Skin epidermis (tissue), 12 donors: ENCODE data around the gene KPNA3.
"Not testable (repeated sequence)": the region's sequence is repeated elsewhere in the genome, so short reads cannot be mapped to it uniquely, and the experiment has no call there.

Experiments
- H3K27ac ChIP-seq, 21 experiments: fragments of 200-600 bp; sonication (generic) in 11 of 21; one replicate each; pipeline ENCODE4 v1.5.0; 2020; ENCODE audit warnings: mild to moderate bottlenecking in 3 of 21, inconsistent platforms in 2 of 21, moderate library complexity in 2 of 21
- H3K4me3 ChIP-seq, 7 experiments: fragments of 200-600 bp; sonication (generic) in 2 of 7; one replicate each; pipeline ENCODE4 v1.5.0; 2020; ENCODE audit warnings: inconsistent platforms in 2 of 7, mild to moderate bottlenecking in 2 of 7, moderate library complexity in 1 of 7

Gene KPNA3, protein sequence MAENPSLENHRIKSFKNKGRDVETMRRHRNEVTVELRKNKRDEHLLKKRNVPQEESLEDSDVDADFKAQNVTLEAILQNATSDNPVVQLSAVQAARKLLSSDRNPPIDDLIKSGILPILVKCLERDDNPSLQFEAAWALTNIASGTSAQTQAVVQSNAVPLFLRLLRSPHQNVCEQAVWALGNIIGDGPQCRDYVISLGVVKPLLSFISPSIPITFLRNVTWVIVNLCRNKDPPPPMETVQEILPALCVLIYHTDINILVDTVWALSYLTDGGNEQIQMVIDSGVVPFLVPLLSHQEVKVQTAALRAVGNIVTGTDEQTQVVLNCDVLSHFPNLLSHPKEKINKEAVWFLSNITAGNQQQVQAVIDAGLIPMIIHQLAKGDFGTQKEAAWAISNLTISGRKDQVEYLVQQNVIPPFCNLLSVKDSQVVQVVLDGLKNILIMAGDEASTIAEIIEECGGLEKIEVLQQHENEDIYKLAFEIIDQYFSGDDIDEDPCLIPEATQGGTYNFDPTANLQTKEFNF

DNA sequence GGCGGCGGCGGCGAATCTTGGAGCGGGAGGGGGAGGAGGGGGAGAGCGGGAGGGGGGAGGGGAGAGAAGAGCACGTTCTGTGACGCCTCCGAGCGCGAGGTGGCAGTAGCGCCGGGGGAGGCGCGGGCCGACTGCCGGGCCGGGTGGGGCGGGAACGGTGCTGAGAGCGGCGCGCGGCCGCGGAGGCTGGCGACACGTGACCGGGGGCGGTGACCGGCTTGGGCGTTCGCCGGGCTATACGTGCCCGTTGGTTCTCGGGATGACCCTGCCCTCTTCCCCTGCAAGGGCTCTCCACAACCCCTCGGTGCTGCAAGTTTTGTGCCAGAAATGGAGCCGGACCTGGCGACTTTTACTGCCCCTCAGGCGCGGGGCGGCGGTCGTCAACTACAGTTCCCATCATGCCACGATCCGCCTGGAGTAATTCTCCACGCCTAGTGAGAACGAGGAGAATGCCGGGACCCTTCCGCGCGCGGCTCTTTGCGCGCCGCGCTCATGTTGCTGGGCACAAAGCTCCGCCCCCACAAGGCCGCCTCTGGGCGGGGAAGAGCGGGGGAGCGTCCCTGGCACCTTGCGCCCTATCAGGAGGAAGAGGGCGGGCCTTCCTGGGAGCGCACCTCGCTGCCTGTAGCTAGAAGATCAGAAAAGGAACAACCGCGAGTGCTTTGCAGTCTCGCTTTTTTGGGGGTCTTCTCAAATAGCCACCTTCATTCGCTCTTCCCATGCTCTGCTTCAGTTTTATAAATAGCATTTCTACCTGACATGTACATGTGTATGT, at the start of gene KPNA3:
Gene KPNA3 (minus strand): TSS at position 133 of the 775 bp plus-strand sequence. CDS start 176 bp downstream, outside the sequence.
- Histone ChIP-seq H3K4me3 (peak within 1 kb of the TSS; percentile 58 to 98 (median 82)), H3K27ac (peak within 1 kb of the TSS; percentile 68 to 98 (median 93))

DNA sequence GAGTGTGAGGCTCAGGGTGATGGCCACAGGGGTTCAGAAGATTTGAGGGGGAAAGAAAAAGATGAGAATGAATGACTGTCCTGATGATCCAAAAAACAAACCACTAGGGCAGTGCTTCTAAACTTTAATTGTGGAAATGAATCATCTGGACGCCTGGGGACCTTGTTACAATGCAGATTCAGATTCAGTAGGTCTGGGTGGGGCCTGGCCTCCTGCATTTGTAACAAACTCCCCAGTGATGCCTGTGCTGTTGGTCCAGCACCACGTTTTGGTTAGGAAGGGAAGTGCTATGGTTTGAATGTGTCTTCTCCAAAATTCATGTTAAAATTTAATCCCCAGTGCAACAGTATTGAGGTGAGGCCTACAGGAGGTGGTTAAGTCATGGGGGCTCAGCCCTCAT, 49.5 kb upstream of the KPNA3 start:
- H3K27ac ChIP-seq = no peak overlapping the region
- H3K4me3 ChIP-seq = no peak overlapping the region

DNA sequence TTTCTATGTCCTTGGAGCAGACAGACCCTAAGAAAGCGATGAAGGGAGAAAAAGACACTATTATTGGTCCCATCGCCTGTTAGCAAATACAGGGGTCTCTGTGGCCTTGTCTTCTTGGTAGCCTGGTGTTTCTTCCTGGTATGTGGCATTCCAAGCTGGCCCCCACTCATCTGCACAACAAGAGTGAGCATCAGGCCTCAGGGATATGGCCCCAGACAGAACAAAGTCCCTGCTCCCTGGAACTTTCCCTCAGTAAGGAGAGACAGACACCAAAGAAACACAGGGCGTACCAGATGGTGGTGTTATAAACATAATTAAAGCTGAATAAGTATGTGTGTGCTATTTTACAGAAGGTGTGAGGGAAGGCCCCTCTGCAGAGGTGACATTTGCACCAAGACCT, 48.2 kb upstream of the KPNA3 start:
- no peak overlapping the region for H3K4me3 ChIP-seq
- H3K27ac ChIP-seq = no peak overlapping the region

DNA sequence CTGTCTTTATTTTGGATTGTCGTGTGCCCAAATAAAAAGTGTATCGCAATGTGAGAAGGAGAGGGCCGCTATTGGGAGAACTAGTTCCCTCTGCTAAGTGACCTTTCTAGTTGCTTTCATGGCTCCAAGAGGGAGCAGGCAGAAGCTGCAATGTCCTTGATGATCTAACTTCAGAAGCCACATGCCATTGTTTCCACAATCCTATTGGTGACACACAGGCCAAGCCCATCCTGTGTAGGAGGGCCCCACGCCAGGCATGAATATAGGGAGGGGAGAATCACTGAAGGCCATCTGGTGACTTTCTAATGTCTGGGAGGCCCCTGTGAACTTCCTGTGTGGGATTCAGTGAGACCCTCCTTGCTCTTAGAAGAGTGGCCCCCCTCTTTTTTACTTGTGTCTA, 47.8 kb upstream of the KPNA3 start:
- no peak overlapping the region for H3K4me3 ChIP-seq
- H3K27ac ChIP-seq = no peak overlapping the region

DNA sequence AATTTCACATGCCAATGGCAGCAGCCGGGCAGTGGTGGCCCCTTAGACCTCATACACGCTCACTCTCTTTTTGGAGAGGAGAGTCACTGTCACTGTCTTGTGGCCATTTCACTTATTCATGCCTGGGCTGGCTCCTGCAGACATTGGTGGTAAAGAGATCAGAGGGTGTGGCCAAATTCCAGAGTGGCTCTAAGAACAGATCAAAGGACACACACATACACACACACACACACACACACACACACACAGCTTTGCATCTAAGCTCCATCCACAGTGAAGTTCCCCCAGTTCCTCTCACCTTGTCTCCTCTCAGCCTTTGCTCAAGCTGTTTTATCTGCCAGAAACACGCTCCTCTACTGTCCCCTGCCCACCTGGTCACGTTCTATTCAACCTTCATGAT, 46.5 kb upstream of the KPNA3 start:
- Histone ChIP-seq H3K27ac (no peak overlapping the region), H3K4me3 (no peak overlapping the region)

DNA sequence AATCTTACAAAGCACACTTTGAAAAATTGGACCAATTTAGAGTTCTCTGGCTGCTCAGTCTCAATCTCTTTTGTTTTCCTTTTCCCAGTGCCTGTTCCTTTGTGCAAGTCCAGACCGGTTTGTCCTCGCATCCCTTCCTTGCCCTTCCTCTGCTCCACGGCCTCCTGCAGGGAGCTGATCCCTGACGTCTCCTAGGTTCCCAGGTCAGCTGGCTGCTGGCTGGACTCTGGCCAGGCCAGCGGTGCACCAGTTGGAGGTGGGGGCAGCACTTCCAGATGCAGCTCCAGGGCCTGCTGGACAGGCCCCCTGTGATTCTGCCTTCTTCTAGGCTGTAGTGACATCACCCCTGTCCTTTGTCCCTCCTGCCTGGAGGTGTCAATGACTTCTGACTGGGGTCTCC, 44.0 kb upstream of the KPNA3 start:
- no peak overlapping the region for H3K27ac ChIP-seq
- no peak overlapping the region for H3K4me3 ChIP-seq

DNA sequence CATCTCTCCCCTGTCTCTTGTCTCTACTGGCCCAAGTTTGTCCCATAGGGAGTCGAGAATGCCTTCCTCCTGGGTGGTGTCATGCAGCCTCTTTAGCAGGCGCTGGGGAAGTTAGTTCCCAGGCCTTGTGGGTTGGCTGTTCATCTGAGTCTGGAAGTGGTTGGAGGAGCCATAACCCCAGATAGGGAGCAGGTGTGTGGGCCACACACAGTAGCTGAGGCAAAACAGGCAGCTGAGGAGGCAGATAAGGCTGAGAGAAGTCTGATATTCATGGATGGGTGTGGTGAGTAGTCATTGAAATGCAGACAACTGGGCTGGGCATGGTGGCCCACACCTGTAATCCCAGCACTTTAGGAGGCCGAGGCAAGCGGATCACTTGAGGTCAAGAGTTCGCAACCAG, 40.9 kb upstream of the KPNA3 start:
- Histone ChIP-seq H3K27ac (no peak overlapping the region), H3K4me3 (no peak overlapping the region)

DNA sequence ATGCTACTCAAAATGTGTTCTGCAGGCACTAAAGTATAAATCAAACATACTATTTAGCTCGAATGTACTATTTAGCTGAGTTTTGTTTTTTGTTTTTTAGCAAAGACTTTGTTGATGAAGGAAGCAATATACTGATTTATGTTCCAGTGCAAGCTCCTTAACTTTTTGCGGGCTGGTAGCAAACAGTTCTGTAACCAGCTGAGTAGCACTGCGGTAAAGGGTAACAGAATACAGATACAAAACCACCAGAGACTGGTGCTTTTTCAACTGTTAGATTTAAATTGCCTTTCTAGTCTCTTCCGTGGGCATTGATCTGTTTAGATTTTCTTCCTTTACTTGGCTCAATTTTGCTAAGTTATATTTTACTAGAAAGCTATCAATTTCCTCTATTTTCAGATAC, 39.0 kb upstream of the KPNA3 start:
- H3K27ac ChIP-seq = no peak overlapping the region

DNA sequence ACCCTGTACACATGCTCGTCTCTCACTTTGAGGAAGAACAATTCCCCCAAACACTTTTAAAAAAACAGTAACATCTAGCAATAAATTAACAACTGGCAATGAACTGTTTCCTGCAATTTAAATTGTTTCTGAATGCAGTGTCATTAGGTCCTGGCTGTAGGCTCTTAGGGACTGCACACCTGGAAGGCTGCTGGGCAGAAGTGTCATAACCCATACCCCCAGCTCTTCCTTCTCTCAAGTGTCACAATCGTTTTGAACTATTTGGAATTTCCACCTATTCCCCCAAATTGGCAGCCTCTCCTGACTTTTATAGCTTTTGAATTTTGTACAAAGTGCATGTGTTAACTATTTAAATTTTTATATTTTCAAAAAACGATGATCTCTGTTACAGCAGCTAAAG, 38.2 kb upstream of the KPNA3 start:
- Histone ChIP-seq H3K27ac (no peak overlapping the region), H3K4me3 (no peak overlapping the region)

More for the DNA sequence above, 39.0 kb upstream of the KPNA3 start:
- H3K4me3 ChIP-seq = no peak overlapping the region

DNA sequence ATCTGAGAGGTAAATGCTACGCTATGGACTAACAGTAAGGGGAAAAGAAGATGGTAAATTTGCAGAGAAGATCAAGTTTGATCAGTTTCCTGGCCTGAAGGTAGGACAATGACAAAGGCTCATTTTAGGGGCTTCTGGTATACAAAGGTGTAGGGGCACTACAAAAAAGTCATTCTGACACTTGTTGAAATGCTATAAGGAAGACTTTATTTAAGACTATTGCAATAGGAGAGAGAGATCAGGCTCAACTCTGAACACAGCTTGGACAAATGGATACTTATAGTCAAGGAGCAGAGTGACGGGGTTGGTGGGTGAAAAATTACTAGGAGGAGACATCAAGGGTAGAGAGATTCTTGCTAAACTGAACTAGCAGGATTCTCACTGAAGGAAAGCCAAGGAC, 37.2 kb upstream of the KPNA3 start:
- no peak overlapping the region for H3K4me3 ChIP-seq
- H3K27ac ChIP-seq = no peak overlapping the region

DNA sequence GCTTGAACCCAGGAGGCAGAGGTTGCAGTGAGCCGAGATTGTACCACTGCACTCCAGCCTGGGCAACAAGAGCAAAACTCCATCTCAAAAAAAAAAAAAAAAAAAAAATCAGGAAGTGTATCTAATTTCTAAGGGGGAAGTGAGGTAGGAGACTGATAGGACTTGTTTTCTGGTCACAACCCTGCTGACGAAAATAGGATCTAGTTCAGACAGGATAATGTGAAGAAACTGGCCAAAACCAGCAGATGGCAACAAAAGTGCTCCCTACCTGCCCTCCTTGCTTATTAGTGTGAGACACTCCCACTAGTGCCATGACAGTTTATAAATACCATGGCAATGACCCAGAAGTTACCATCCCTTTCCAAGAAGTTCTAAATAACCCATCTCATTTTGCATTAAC, 36.0 kb upstream of the KPNA3 start:
- H3K4me3 ChIP-seq = no peak overlapping the region
- no peak overlapping the region for H3K27ac ChIP-seq

DNA sequence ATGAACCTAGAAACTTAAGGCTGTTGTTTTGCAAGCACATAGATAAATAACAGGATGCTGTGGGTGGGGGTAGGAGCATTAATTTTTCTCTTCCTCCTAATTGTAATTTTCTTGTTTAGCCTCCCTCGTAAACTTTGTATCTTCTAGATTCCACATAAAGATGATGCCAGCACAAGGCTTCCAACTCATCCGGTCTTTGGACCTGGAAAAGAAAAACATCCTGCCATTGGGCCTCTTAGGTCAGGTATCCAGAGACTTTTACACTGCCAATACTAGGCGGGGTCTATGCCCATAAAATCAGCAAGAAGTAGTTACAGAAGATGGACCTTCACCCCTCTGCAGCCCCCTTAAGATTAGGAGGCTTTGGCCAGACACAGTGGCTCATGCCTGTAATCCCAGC, 35.4 kb upstream of the KPNA3 start:
- Histone ChIP-seq H3K4me3 (no peak overlapping the region), H3K27ac (no peak overlapping the region)

DNA sequence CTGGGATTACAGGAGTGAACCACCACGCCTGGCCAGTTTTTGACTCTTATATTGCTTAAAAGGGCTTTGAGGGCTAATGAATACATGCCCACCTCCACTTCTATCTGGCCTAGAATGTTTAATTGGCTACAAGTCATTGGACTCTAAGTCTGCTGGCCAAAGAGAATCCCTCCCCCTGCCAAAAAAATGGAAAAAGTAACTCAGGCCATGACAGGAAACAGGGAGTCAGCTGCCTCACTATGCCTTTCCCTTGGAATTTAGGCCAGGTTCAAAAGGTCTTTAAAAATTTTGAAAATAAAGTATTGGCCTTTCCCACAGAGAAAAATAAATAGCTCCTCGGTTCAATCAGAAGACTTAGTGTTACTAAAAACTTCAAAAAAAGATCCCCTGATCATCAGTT, 34.9 kb upstream of the KPNA3 start:
- no peak overlapping the region for H3K4me3 ChIP-seq
- H3K27ac ChIP-seq = no peak overlapping the region

DNA sequence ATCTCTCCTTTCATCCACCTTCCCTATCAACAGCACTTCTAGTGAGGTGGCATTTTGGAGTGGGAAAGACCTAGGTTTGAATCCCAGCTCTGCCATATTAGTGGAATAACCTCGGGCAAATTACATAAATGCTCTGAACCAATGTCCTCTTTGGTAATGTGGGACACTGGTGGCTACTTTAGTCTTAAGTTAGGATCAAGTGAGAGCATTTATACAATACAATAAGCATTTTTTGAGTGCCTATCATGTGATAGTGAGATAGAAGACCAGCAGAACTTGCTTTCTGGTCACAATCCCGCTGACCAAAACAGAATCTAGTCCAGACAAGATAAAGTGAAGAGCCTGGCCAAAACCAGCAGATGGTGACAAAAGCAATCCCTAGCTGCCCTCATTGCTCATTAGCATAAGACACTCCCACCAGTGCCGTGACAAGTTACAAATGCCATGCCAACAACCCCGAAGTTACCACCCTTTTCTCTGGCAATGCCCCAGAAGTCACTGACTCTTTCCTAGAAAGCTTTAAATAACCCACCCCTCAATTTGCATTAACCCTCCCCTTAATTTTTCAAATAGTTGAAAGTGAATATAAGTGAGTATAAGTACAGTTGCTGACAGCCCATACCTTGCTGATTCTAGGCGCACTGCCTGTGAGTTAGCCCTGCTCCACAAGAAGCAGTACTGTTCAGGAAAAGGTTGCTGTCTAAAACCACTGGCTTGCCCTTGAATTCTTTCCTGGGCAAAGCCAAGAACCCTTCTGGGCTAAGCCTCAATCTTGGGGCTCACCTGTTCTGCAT, 28.9 kb upstream of the KPNA3 start:
- no peak overlapping the region for H3K27ac ChIP-seq
- H3K4me3 ChIP-seq = no peak overlapping the region

DNA sequence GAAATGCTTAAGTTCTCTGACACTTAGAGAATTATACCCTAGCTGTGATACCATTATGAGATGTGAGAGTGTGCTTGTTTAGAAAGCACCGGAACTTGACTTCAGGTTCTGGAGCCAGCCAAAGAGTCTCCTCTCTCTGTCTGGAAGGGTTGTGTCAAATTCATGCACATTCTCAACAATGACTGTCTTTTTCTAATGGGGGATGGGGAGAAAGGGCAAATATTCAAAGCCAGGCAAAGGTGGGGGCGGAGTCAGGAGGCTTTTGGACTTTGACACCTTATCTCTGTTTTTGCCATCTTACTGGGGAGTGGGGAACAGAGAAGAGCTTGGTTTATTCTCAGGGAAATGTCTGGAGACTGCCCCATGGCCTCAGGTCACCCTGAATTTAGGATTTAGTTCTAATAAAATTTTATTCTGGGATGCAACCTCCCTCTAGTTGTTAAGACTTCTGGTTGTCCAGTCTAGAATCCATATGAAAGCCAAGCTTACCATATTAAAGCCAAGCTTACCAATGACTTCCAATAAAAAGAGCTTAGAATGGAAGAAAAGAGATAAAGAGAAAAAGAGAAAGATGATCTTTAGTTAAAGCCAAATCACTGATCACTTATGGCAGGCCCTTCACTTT, 28.2 kb upstream of the KPNA3 start:
- H3K27ac ChIP-seq = no peak overlapping the region

DNA sequence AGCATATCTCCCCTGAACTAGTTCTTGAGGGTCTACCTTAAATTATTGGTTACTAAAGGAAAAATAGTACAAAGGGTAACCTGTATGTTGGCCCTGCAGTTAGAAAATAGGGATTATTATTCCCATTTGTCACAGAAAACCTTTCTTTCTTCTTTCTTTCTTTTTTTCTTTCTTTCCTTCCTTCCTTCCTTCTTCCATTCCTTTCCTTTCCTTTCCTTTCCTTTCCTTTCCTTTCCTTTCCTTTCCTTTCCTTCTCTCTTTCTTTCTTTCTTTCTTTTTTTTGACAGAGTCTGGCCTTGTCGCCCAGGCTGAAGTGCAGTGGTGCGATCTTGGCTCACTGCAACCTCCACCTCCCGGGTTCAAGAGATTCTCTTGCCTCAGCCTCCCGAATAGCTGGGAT, 23.6 kb upstream of the KPNA3 start:
- H3K27ac ChIP-seq, H3K4me3 ChIP-seq: not testable (repeated sequence)

More for the DNA sequence above, 28.2 kb upstream of the KPNA3 start:
- H3K4me3 ChIP-seq = no peak overlapping the region

DNA sequence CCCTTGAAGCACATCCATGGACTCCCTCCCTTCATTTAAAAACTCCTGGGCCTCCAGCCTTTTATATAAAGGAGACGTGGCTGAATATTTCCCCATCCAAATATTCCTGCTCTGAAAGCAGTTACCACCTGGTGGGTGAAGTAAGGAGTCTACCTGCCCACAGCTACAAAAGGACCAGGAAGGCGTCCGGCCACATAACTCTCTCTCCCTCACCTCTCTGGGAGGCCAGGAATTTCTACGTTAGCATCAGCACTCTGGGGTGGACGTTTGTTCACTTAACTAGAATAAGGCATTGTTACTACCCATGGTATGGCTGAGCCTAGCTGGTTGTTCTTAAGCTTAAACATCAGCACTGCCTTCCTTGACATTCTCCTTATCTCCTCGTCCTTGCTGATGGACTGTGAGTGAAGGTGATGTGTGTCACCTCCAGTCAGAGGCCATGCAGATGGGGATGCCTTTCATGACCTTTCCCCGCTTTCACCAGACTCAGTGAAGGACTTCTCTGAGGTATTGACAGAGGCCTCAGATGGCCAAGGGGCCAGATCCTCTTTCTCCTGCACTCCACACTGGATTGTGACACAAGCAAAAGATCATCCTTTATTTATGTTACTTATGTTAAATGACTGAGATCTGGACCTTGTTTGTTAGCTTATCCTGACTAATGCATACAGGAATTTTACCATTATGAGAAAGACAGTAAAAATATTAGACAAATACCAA, 22.2 kb upstream of the KPNA3 start:
- Histone ChIP-seq H3K4me3 (no peak overlapping the region), H3K27ac (no peak overlapping the region)

DNA sequence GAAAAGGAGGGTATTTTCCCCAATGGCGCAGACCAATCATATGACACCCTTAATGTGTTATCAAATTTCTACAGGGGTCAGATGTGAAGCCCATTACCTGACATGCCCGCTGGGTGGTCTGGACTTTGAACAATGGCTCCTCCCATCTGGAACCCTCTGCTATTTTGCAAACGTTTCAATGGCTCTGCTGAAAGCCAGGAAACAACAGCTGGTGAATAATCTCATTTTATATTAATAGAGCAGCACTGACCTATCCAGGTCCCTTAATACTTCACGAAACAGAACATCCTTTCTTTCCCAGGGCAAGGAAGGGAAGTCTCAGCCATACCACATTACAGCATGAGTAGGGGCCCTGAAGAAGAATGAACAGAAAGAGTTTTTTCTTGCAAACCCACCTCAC, 20.3 kb upstream of the KPNA3 start:
- Histone ChIP-seq H3K4me3 (no peak overlapping the region), H3K27ac (no peak overlapping the region)

DNA sequence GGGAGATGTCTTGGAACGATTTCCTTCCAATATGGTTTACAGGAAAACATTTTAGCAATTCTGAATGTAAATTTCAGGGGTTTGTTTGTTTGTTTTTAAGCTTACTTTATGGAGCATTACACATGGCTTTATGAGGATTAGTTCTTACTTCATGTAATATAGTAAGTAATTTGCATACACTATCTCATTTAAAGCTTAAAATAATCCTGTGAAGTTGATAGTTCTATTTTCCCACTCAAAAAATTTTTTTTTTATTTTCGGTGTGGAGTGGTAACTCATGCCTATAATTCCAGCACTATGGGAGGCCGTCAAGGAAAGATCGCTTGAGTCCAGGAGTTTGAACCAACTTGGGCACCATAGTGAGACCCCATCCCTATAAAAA, 19.0 kb upstream of the KPNA3 start:
- H3K27ac ChIP-seq = no peak overlapping the region

More for the DNA sequence above, 19.0 kb upstream of the KPNA3 start:
- no peak overlapping the region for H3K4me3 ChIP-seq
